Stimulated activated naive CD8-positive, alpha-beta T cell treated with anti-CD3 and anti-CD28 coated beads, Interleukin-15, Interleukin-2, amounts not matched to agents 100 ng/mL and 50 ng/mL, for 24 hours (primary cell): Measurements from ENCODE around the gene LGALS9B.
"Not testable (repeated sequence)": the region's sequence is repeated elsewhere in the genome, so short reads cannot be mapped to it uniquely, and the experiment has no call there.

Experiments used
- H3K27ac Mint-ChIP-seq: one replicate; pipeline ENCODE4 v1.8.0; 2021; ENCODE audit warnings: mild to moderate bottlenecking, mixed read lengths
- H3K27me3 Mint-ChIP-seq: one replicate; pipeline ENCODE4 v1.8.0; 2021; ENCODE audit warnings: mixed read lengths
- H3K36me3 Mint-ChIP-seq: one replicate; pipeline ENCODE4 v1.8.0; 2021; ENCODE audit warnings: low read depth, mixed read lengths
- H3K4me1 Mint-ChIP-seq: one replicate; pipeline ENCODE4 v1.8.0; 2021; ENCODE audit warnings: low read depth, mixed read lengths
- H3K4me3 Mint-ChIP-seq: one replicate; pipeline ENCODE4 v1.8.0; 2021; ENCODE audit warnings: mild to moderate bottlenecking, mixed read lengths
- H3K9me3 Mint-ChIP-seq: one replicate; pipeline ENCODE4 v1.8.0; 2021; ENCODE audit warnings: mixed read lengths

The LGALS9B gene

GRCh38 chr17:20400559-20401305 is 66.6 kb downstream of the LGALS9B start:
- H3K4me1 Mint-ChIP-seq, H3K9me3 Mint-ChIP-seq, H3K27me3 Mint-ChIP-seq, H3K4me3 Mint-ChIP-seq, H3K27ac Mint-ChIP-seq, H3K36me3 Mint-ChIP-seq: not testable (repeated sequence)
